NOMO-1 treated with dmso at 0.1 percent for 144 hours (cell line): ENCODE data around the gene CEP126.

Experiments
- DNase-seq: peaks from one replicate; lab custom pipeline; 2025; ENCODE audit not compliant: unreplicated experiment; lab: John Stamatoyannopoulos, UW

Gene CEP126

DNA sequence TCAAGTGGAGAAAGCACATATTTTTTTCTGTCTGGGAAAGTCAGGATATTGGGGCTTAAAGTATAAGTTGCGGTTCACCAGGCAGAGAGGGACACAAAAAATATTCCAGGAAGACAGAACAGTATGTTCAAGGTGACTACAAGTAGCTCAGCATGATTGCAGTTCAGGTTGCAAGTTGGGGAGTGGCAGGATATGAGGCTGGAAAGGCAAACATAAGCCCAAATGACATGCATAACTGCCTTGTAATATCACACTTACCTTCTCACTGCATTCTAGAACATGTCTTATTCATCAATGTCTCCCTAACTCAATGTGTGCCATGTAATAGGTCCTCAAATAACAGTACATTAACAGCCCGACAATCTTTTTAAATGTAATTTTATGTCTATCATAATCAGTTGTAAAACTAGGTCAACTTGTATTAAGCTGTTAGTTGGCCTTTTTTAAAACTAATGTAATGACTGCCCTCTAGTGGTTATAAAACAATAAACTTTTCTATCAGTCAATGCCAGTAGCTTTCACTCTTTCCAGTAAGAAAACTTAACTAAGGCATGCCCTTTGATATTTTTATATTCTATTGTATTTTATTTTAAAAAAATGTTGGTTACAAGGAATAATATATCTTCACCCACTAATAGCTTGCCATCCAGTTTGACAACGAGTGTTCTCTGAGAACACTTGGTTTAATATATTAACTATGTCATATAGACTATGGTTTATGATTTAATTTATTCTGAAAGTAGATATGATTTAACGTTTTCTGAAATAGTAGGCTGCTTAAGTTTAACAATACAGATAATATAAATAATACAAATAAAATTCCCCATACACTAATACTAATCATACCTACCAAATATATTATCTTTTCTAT lies 93.0 kb downstream of the CEP126 start:
- no peak for DNase-seq

DNA sequence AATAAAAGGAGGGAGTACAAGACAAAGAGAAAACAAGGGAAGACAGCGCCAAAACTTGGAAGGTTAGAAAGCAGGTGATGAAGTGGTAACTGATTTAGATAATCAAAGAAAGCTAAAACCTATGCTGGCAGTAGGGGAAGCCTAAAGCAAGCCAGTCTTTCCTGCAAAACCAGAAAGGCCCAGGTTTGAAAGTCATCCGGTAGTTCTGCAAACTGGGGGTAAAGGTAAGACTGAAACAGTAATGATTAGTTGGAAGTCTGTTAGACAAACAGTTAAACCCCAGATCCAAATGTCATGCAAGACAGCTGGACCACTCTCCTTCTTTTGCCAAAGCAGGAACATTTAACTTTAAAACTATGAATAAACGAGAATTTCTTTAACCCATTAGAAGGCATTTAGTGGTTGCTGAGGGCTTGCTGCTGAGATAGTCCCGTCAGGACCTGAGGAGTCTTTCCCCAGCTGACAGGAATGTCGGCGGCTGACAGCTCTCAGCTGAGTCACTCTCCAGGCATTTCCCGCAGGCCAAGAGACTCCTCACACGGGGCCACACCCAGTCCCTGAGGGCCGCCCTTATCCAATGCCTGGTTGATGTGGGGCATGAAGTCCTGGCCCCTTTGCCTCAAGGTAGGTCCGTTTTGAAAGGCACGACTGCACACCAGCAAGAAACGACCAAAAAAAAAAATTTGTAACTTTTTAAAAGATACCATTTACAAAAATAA lies 96.1 kb downstream of the CEP126 start:
- no peak for DNase-seq

DNA sequence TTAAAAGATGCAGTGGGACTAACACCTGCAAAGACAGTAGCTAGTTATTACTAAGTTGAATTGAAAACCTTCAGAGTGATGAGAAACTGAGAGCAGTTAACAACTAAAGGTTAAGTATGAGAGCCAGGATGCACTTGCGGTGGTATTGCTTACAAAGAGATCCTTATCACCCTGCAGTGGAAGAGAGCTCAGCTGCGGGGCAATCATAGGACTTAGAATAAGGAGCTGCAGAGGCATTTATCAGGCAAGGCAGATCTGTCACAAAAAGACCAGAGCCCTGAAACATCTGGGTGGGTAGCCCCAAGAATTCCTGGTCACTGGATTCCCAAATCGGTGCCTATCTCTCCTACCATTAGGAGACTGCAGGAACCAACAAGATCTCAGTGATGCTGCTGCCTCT lies 98.1 kb downstream of the CEP126 start:
- no peak for DNase-seq

DNA sequence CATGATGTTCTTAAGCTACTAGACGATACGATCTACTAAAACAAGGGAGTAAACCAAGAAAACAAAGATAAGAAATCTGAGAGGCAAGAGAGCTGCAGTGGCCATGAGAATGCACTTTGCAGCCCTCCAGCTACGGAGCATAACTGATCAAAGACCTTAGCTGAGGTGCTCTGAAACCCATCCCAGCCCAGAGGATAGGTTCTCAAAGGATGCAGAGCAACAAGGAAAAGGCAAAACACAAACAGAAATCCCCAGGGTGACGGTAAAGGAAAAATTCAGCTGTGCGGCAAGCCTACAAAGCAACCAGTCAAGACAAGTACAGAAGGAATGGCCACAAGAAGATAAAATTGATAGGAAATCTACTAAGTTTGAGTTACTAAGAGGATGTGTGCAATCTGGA lies 99.9 kb downstream of the CEP126 start:
- no peak for DNase-seq

DNA sequence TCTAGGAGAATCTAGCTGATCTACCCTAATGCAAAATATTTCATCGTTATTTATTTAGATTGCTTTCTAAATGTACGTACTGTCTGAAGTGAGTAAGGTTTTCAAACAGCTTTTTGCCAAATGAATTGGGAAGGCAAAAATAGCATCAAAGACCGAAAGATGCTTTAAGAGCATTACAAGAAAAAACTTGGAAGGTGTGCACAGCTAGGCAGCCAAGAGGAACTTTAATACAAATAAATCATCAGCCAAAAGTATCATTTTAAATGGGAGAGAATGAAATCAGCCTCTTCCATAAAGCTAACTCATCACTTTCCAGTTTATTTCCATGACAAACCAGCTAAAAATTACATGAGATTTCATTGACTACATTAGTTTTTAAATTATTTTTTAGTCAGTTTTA lies 102.2 kb downstream of the CEP126 start:
- DNase-seq, result no peak

DNA sequence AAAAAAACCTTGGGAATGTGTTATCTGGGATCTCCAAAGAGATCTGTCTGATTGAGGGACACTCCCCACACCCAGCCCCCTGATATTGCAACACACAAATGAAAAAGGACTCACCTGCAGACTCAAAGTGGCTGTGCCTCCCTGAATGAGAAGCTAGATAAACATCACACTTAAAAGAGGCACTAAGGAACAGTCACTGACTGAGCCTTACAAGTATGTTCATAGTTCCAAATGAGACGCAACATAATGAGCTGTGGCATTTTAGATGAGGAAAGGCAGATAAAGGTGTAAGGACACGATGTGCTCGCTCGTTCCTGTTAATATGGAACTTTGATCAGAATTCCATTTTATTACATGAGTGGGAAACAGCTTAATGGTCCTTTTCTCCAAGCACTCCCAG lies 111.4 kb downstream of the CEP126 start:
- DNase-seq, result no peak

DNA sequence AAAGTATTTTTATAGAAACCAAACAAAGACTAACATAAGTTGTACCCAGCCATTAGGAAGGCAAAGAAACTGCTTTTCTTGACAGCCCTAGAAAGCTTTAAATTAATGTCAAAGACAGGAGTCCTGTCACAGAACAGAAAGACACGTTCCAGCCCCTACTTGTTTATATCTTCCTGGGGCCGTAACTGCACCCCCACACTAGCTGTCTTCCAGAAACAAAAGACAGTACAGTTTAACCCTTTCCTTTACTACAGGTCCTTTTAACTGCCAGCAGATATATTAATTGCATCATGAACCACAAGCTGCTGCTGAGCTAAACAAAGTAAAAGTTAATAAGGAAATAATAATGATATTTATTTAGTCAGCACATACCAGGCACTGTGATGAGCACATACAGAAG lies 112.1 kb downstream of the CEP126 start:
- no peak for DNase-seq

DNA sequence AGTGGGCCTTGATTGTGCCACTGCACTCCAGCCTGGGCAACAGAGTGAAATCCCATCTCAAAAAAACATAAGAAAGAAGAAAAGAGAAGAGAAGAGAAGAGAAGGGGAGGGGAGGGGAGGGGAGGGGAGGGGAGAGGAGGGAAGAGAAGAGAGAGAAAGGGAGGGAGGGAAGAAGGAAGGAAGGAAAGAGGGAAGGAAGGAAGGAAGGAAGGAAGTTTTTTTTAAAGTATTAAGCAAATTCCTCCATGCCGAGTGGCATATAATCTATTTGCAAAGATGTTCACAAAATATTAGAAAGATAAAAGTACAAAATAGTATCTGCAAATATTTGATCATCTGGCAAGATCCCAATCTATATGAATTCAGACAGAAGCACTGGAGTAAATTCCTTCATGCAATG lies 121.9 kb downstream of the CEP126 start:
- DNase-seq, result no peak

DNA sequence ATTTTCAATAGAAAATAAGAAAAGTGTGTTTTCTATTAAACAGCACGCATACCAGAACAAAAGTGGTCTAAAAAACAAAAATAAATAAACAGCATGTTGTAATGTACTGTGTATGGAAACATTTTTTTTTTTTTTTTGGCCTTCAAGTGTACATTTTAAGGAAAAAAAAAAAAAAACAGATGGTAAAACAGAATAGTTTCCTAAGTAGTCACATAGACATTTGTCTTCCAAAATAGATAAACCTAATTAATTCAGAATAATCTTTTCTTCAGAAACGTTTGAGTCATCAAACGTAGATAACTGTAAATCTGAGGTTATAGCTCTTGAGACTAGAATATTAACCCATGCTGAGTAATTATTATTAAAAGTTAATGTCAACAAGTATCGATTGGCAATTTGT lies 132.0 kb downstream of the CEP126 start:
- DNase-seq, result no peak

DNA sequence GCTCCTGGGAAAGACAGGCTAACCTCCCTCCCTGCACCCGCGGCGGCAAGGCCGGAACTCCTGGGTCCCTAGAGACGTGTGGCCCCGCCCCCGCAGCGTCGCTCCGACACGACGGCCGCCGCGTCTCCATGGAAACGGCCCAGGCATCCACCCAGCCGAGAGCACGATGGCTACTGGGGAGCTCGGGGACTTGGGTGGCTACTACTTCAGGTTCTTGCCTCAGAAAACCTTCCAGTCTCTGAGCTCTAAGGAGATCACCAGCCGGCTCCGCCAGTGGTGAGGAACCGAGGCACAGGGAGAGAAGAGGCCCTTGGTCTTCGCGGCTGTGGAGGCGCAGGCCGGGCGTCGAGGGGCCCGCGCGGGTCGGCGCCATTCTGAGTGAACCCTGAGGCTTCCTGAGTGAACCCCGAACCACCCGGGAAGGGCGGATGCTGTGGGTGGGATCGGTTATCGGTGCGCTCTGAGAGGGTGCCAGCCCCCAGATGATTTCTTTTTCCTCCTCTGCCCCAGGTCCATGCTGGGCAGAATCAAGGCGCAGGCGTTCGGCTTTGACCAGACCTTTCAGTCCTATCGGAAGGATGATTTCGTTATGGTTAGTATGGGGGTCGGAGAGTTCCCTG lies 132.6 kb downstream of the CEP126 start, which contains the start of gene CFAP300:
Gene CFAP300, plus strand, starts transcription at position 133 of the 620 bp plus-strand sequence. Its CDS starts 34 bp downstream, at position 167.
- no peak for DNase-seq
